Body of pancreas (tissue), 4 donors: ENCODE data around the gene CHN2. TPM values are rescaled to one million over a fixed set of nuclear protein-coding genes. Genes with fewer than 3 reads are reported as not detected.

Source experiments
- ATAC-seq: fragments of 150-250 bp; one replicate; pipeline ENCODE4 v1.9.1; 2016
- DNase-seq, 4 donors: peaks; one replicate each; pipeline ENCODE4 v3.0.0-alpha.2; 2019
- H3K27ac ChIP-seq, 4 donors: fragments of 200-600 bp; sonication (generic); 1 replicate in 3 of 4; 2 replicates in 1 of 4; pipeline versions ENCODE4 v1.5.1 to v1.6.1; 2016 to 2019; ENCODE audit warnings: mild to moderate bottlenecking in 1 of 4, mixed read lengths in 1 of 4, moderate library complexity in 1 of 4
- H3K27me3 ChIP-seq, 2 donors: fragments of 200-600 bp; sonication (generic); one replicate each; pipeline ENCODE4 v1.6.0; 2016; ENCODE audit warnings: mild to moderate bottlenecking in 1 of 2
- H3K36me3 ChIP-seq, 2 donors: fragments of 200-600 bp; sonication (generic); replicated peaks in 1 of 2; 2 replicates each; pipeline ENCODE4 v1.5.1; 2016; ENCODE audit warnings: low read depth in 2 of 2; ENCODE audit not compliant: insufficient read depth in 1 of 2
- H3K4me1 ChIP-seq: fragments of 200-600 bp; sonication (generic); one replicate; pipeline ENCODE4 v1.6.0; 2016
- H3K4me3 ChIP-seq, 2 donors: fragments of 200-600 bp; sonication (generic); 1 replicate in 1 of 2; 2 replicates in 1 of 2; pipeline ENCODE4 v1.5.1; 2016 to 2019
- H3K9me3 ChIP-seq, 3 donors: fragments of 200-600 bp; sonication (generic); 1 replicate in 2 of 3; 2 replicates in 1 of 3; pipeline ENCODE4 v1.5.1; 2016
- POLR2A ChIP-seq, 3 donors: fragments of 450-650 bp; IDR thresholded peaks; one replicate each; pipeline ENCODE4 v1.6.1; 2016; ENCODE audit warnings: antibody characterized with exemption in 3 of 3, mild to moderate bottlenecking in 2 of 3
- WGBS, 2 donors: methylation state at CpG; one replicate each; pipeline ENCODE4 v1.1.5; 2017; 5-methylcytosine and 5-hydroxymethylcytosine counted together
- intact Hi-C: fragments of 100-400 bp; cut with DNase I; formaldehyde crosslinking; loops from one replicate; pipeline ENCODE4 v1.15.1; 2023
- total RNA-seq, 2 donors: library from RNA; depleted of rRNA; stranded (reverse); fragments of >200 nt; gene quantifications; one replicate each; pipeline ENCODE4 v1.1.0, GENCODE V29; 2016
- TF ChIP-seq, protein P1 (sequence below), 7 experiments: fragments of 450-650 bp in 4 of 7; fragments of 200-600 bp in 3 of 7; sonication (generic) in 3 of 7; IDR thresholded peaks; one replicate each; pipeline ENCODE4 v1.5.1; 2016 to 2019; ENCODE audit warnings: antibody characterized with exemption in 7 of 7

CHN2 gene
- total RNA-seq, 2 donors from 2014 or later, result 55.7 to 58.6 TPM

DNA sequence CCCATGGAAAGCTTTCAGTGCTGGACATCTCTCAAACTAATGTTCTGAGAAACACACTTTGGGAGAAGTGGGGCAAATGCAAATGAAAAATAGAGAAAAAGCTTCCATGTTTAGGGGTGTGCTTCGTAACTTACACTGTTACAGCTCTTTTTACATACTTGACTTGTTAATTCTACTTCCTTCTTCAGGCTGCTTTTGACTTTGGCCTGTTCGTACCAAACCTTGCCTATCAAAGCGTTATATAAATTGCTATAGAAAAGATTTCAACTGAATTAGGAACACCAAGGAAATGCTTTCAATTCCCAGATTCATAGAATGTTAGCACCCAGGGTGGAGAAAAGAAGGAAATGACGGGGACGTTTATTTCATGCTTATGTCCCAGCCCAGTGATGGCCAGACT, 228.3 kb downstream of the CHN2 start:
- 76 to 89% methylated on average over 5 of the region's 5 CpGs for WGBS, 2 donors
- intact Hi-C loops, result no loop called here
- no peak overlapping the region for H3K27ac ChIP-seq
- TF ChIP-seq, protein P1, sequence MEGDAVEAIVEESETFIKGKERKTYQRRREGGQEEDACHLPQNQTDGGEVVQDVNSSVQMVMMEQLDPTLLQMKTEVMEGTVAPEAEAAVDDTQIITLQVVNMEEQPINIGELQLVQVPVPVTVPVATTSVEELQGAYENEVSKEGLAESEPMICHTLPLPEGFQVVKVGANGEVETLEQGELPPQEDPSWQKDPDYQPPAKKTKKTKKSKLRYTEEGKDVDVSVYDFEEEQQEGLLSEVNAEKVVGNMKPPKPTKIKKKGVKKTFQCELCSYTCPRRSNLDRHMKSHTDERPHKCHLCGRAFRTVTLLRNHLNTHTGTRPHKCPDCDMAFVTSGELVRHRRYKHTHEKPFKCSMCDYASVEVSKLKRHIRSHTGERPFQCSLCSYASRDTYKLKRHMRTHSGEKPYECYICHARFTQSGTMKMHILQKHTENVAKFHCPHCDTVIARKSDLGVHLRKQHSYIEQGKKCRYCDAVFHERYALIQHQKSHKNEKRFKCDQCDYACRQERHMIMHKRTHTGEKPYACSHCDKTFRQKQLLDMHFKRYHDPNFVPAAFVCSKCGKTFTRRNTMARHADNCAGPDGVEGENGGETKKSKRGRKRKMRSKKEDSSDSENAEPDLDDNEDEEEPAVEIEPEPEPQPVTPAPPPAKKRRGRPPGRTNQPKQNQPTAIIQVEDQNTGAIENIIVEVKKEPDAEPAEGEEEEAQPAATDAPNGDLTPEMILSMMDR (IDR thresholded peaks at IDR 0.05), result no peak
- no peak for TF ChIP-seq POLR2A (IDR thresholded peaks at IDR 0.05)
- no peaks in the 10 kb centered on the region for H3K4me1 ChIP-seq
- H3K9me3 ChIP-seq, result no peaks in the 10 kb centered on the region
- no peaks in the 10 kb centered on the region for H3K36me3 ChIP-seq
- no peak overlapping the region for H3K4me3 ChIP-seq
- H3K27me3 ChIP-seq, result no peaks in the 10 kb centered on the region
- DNase-seq (no peak), ATAC-seq (no peak)

DNA sequence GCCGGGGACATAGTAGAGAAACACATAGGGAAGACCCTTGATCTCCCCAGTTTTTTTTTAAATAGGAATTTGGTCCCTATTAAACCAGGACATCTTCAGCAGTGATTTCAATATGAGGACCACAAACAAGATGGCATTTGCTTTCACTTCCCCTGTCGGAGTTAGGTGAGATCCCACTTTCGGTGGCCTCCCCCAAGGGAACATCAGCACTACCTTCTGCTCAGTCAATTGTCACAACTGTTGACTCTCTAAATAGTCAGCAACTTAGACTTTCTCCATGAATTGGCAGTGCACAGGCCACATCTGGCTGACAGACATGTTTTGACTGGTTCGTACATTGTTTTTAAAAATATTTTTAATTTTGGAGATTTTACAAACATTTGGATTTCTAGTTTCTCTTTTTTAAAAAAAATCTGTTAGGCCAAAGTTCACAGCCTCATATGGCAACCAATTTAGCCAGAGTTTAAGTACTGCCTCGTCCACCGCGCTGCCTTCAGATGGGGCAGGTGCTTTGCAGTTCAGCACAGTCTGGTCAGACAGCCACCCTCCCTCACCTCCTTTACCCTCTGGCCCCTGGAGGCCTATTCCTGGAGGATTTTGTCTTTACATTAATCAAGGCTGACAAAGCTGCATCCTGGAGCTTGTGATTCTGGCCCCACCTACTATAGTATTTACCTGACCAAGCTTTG, 229.9 kb downstream of the CHN2 start:
- H3K27ac ChIP-seq, result no peak overlapping the region

DNA sequence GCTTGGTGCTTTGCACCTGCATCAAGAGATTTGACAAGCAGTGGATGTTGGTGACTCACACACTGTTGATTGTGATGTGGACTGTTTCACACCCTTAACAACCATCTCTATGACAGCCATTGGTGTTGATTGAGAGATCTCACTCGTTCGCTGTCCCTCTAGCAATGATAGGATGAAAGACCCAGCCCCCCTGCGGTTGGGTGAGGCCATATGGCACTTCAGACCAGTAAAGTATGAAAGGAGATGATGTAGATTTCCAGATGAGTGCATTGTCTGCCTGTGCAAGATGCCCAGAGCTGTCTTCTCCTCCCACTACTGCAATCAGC, 230.4 kb downstream of the CHN2 start:
- H3K4me1 ChIP-seq, result no peaks in the 10 kb centered on the region
- H3K27ac ChIP-seq, result no peak overlapping the region
- H3K9me3 ChIP-seq, result no peaks in the 10 kb centered on the region
- no peak for ATAC-seq
- H3K27me3 ChIP-seq, result no peaks in the 10 kb centered on the region
- no peak for DNase-seq
- H3K36me3 ChIP-seq, result no peaks in the 10 kb centered on the region
- no peak overlapping the region for H3K4me3 ChIP-seq
- intact Hi-C loops, result no loop called here
- TF ChIP-seq, protein P1 (IDR thresholded peaks at IDR 0.05), result no peak
- no peak for TF ChIP-seq POLR2A (IDR thresholded peaks at IDR 0.05)
- 84 to 88% methylated on average over 3 of the region's 3 CpGs for WGBS, 2 donors

More for the DNA sequence above, 229.9 kb downstream of the CHN2 start:
- Histone ChIP-seq H3K4me1 (no peaks in the 10 kb centered on the region), H3K9me3 (no peaks in the 10 kb centered on the region), H3K36me3 (no peaks in the 10 kb centered on the region), H3K27me3 (no peaks in the 10 kb centered on the region), H3K4me3 (no peak overlapping the region)
- intact Hi-C loops, result no loop called here
- DNase-seq, result no peak
- no peak for ATAC-seq
- no peak for TF ChIP-seq POLR2A (IDR thresholded peaks at IDR 0.05)
- TF ChIP-seq, protein P1 (IDR thresholded peaks at IDR 0.05), result no peak
- WGBS, 2 donors, result 93 to 94% methylated on average over 7 of the region's 7 CpGs

DNA sequence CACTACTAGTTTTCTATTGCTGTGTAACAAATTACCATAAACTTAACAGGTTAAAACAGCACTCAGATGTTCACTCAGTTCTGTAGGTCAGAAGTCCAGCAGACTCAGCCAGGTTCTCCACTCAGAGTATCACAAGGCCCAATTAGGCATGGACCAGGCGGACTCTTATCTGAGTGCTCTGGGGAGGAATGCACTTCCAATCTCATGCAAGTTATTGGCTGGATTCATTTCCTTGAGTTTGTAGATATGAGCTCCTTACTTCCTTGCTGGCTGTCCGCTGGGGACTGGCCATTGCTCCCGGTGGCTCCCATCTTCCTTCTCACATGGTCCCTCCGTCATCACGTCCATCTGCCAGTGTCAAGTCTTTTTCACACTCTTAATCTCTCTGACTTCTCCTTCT, 232.0 kb downstream of the CHN2 start:
- Histone ChIP-seq H3K27me3 (no peaks in the 10 kb centered on the region), H3K9me3 (no peaks in the 10 kb centered on the region), H3K4me1 (no peaks in the 10 kb centered on the region), H3K4me3 (no peak overlapping the region), H3K36me3 (no peaks in the 10 kb centered on the region), H3K27ac (no peak overlapping the region)
- ATAC-seq (no peak), DNase-seq (no peak)
- TF ChIP-seq POLR2A (IDR thresholded peaks at IDR 0.05), result no peak
- TF ChIP-seq, protein P1 (IDR thresholded peaks at IDR 0.05), result no peak
- intact Hi-C loops, result no loop called here
- WGBS, 2 donors, result 95 to 97% methylated on average over 5 of the region's 5 CpGs

DNA sequence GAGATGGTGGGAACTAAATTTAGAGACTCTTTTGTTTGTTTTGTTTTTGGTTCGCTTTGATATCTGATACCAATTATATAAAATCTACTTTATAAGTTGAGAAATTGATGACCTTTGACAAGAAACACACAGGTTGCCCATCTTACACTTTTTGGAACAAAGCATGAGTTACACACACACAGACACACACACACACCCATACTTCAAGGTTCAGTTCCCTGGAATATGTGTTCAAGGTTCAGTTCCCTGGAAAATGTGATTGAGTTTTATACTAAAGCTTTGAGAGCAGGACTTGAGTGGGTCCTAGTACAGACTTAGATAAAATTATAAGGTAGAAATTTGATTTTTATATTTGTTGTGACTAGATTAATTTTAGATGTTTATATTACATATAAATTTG, 234.8 kb downstream of the CHN2 start:
- Histone ChIP-seq H3K9me3 (no peaks in the 10 kb centered on the region), H3K36me3 (no peaks in the 10 kb centered on the region), H3K27ac (no peak overlapping the region), H3K4me1 (peaks cover 17% of the 10 kb centered on the region), H3K27me3 (no peaks in the 10 kb centered on the region), H3K4me3 (no peak overlapping the region)
- ATAC-seq (no peak), DNase-seq (no peak)
- intact Hi-C loops, result no loop called here
- WGBS, 2 donors, result 58 to 61% methylated on average over 1 of the region's 1 CpG
- TF ChIP-seq, protein P1 (IDR thresholded peaks at IDR 0.05), result no peak
- TF ChIP-seq POLR2A (IDR thresholded peaks at IDR 0.05), result no peak
